BJ (cell line): Measurements from ENCODE around the gene ARHGEF28. TPM values are rescaled to one million over a fixed set of nuclear protein-coding genes. Genes with fewer than 3 reads are reported as not detected.

Experiments
- CTCF ChIA-PET: fragments of 350-600 bp; formaldehyde crosslinking; extraction: SDS; loops from one replicate; lab custom pipeline; 2021; ENCODE audit warnings: antibody characterized with exemption, inconsistent platforms; lab: Yijun Ruan, JAX
- POLR2A ChIA-PET: fragments of 300-600 bp; sonication (Branson Sonifier 250); formaldehyde crosslinking; extraction: SDS; loops from one replicate; lab custom pipeline; 2021; ENCODE audit warnings: antibody characterized with exemption; lab: Charles Lee
- DNase-seq: peaks from one replicate; pipeline ENCODE4 v3.0.0-alpha.2; 2011; ENCODE audit warnings: low read depth
- H3K27me3 ChIP-seq: 2 replicates; pipeline ENCODE4 v1.6.0; 2011; ENCODE audit warnings: low read length; ENCODE audit not compliant: control insufficient read depth, insufficient read depth
- H3K36me3 ChIP-seq: 2 replicates; pipeline ENCODE4 v1.5.1; 2011; ENCODE audit warnings: low read length; ENCODE audit not compliant: control insufficient read depth, insufficient read depth
- H3K4me3 ChIP-seq: 2 replicates; pipeline ENCODE4 v1.5.1; 2011; ENCODE audit warnings: low read depth, mild to moderate bottlenecking, control low read depth, low read length
- polyA plus RNA-seq: library from polyadenylated mRNA; depleted of rRNA; stranded (reverse); fragments of >200 nt; gene quantifications from 2 replicates; pipeline ENCODE4 v1.2.3, GENCODE V29; 2011
- TF ChIP-seq, protein P1 (sequence below): IDR thresholded peaks from 2 replicates; pipeline ENCODE4 v1.5.1; 2011; ENCODE audit warnings: low read depth, mild to moderate bottlenecking, control low read depth, inconsistent platforms, low read length, moderate library complexity; ENCODE audit not compliant: insufficient read depth

Gene ARHGEF28
- polyA plus RNA-seq, 1 experiment = 2.8 TPM

DNA sequence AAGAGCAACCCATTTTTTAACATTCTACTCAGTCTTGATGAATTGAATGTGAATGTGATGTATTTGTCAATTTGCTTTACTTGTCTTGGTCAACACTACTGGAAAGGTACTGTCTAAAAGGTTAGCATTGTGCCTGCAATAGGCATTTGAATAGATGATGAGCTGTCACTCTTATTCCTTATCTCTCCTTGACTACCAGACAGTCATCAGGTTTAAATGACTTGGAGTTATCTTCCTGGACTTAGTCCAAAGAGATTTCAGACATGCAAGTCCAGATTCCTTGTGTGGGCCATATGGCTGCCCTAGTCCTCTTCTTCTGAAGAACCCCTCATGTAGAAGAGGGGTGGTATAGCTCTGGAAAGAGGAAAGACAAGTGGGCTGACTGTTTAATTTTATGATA lies 4.8 kb downstream of the ARHGEF28 start:
- Histone ChIP-seq H3K36me3 (no peaks in the 10 kb centered on the region), H3K27me3 (no peaks in the 10 kb centered on the region), H3K4me3 (no peak overlapping the region)
- TF ChIP-seq, protein P1, sequence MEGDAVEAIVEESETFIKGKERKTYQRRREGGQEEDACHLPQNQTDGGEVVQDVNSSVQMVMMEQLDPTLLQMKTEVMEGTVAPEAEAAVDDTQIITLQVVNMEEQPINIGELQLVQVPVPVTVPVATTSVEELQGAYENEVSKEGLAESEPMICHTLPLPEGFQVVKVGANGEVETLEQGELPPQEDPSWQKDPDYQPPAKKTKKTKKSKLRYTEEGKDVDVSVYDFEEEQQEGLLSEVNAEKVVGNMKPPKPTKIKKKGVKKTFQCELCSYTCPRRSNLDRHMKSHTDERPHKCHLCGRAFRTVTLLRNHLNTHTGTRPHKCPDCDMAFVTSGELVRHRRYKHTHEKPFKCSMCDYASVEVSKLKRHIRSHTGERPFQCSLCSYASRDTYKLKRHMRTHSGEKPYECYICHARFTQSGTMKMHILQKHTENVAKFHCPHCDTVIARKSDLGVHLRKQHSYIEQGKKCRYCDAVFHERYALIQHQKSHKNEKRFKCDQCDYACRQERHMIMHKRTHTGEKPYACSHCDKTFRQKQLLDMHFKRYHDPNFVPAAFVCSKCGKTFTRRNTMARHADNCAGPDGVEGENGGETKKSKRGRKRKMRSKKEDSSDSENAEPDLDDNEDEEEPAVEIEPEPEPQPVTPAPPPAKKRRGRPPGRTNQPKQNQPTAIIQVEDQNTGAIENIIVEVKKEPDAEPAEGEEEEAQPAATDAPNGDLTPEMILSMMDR = no peak
- POLR2A ChIA-PET = no interaction called here
- no peak for DNase-seq
- CTCF ChIA-PET = no interaction called here

DNA sequence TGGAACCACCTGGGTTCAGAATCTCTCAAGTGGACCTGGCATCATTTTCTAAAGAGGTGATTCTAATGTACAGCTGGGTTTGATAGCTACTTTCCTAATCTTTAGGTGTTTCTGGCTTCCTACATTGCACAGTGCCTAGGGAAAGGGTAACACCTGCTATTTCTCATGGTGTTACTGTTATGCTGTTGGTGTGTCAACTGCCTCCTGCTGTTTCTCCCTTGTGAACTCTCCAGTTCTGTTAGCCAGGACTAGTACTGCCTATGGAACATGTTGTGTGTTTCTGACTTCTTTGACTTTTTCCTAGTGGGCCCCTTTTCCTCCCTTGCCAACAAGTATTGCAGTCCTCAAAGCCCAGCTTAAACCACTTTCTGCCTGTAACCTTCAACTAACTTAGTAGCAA lies 5.5 kb downstream of the ARHGEF28 start:
- no peak for DNase-seq
- CTCF ChIA-PET = interaction anchor here (0.5 kb wide), 1 partner anchor 14 kb away, joined by 3 read pairs; no protein-coding TSS in a partner anchor
- Histone ChIP-seq H3K4me3 (no peak overlapping the region), H3K27me3 (no peaks in the 10 kb centered on the region), H3K36me3 (no peaks in the 10 kb centered on the region)
- TF ChIP-seq, protein P1 = no peak
- POLR2A ChIA-PET = no interaction called here

DNA sequence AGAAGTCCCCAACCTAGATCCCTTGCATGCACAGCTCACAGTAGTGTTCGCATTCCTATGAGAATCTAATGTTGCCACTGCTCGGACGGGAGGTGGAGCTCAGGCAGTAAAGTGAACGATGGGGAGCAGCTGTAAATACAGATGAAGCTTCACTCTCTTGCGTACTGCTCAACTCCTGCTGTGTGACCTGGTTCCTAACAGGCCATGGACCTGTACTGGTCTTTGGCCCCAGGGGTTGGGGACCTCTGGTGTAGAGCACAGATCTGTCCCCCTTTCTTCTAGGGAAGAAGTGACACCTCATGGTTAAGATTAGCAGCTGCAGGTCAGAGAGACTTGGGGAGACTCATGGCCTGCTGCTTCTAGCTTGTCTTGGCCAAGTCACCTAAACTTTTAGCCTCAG lies 7.1 kb downstream of the ARHGEF28 start:
- Histone ChIP-seq H3K27me3 (no peaks in the 10 kb centered on the region), H3K36me3 (no peaks in the 10 kb centered on the region), H3K4me3 (no peak overlapping the region)
- ChIA-PET CTCF (interaction anchor here (0.6 to 0.7 kb wide), 2 partner anchors 9 to 41 kb away, joined by 3 read pairs; no protein-coding TSS in a partner anchor), POLR2A (no interaction called here)
- TF ChIP-seq, protein P1 = no peak
- DNase-seq = no peak

DNA sequence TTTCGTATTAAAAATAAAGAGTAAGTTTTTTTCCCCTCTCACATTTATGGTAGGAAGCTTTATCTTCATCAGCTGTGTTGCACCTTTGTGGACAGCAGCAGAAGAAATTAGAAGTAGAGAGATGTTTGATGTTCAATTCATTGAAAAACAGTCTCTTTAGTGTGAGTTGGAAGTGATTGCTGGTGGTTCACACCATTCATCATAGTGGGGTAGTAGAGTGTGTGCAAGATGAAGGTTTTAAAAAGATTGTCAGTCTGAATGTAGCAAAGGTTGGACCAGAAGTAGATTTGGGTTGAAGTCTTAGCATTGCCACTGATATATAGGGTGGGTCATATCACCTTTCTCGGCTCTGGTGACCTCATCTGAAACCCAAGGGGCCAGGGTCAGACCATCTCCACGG lies 10.4 kb downstream of the ARHGEF28 start:
- H3K4me3 ChIP-seq = no peak overlapping the region
- TF ChIP-seq, protein P1 = no peak
- H3K27me3 ChIP-seq = no peaks in the 10 kb centered on the region
- no peak for DNase-seq
- ChIA-PET CTCF (interaction anchor here (1.7 kb wide), 1 partner anchor 9 kb away, joined by 6 read pairs; no protein-coding TSS in a partner anchor), POLR2A (no interaction called here)
- H3K36me3 ChIP-seq = no peaks in the 10 kb centered on the region

DNA sequence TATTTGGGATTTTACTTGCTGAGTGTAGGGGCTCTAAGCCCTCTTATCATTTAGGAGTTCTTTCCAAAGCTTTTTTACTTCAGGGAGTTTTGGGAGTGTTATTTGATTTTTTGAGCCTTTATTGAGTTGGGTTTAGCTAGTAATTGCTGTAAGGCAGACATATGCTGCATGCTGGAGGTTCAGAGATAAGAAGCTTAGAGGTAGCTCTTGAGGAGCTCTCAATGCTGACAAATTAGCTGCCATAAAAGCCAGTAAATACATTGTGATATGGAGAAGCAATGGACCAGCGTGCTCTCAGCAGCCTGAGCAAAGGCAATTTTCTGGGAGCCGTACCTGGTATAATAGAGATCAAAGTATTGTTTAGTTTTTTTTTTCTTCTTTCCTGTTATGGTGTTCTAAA lies 11.6 kb downstream of the ARHGEF28 start:
- TF ChIP-seq, protein P1 = no peak
- Histone ChIP-seq H3K27me3 (no peaks in the 10 kb centered on the region), H3K36me3 (no peaks in the 10 kb centered on the region), H3K4me3 (no peak overlapping the region)
- CTCF ChIA-PET = interaction anchor here (0.8 kb wide), 1 partner anchor 55 kb away, joined by 3 read pairs; no protein-coding TSS in a partner anchor
- POLR2A ChIA-PET = no interaction called here
- no peak for DNase-seq
